ENCODE data around the gene ATP1A1.
A peak's percentile ranks its signal among the peaks of the same experiment; 100 is the strongest.

Gene ATP1A1

DNA sequence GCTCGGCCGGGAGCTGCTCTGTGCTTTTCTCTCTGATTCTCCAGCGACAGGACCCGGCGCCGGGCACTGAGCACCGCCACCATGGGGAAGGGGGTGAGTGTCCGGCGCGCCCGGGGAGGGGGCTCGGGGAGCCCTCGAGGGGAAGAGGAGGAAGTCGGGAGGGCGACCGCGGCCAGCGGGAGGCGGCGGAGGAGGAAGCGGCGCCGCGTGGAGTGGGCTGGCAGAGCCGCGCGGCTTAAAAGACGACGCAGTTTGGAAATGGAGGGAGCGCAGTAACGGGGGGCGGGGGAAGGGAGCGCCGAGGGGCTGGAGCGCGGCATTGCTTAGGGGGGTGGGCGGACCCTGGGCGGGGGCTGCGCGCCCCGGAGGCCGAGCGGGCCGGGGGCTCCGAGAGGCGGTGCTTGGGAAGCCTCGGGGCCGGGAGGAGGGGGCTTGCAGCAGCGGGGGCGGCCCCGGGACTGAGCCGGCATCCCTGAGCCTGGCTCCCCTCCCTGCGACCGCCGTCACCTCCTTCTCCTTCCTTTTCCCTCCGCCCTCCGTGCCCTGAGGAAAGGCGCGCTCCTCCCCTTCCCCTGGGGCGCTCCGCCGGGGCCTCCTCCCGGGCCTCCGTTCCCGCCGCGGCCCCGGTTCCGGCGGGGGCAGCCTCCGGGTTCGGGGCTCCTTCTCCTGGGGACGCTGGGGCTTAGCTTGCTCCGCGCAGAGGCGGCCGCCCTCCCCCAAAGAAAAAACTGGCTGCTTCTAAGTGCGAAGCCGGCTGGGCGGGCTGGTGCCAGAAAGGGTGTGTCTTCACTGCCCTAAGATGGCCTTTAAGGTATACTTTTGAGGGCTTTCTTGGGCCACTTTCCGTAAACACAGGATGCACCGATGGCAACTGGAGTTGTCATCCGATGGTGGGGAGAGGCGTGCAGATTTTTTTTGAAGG lies 648 bp downstream of the ATP1A1 start:
- peak; percentile 47 to 64 for DNase-seq

DNA sequence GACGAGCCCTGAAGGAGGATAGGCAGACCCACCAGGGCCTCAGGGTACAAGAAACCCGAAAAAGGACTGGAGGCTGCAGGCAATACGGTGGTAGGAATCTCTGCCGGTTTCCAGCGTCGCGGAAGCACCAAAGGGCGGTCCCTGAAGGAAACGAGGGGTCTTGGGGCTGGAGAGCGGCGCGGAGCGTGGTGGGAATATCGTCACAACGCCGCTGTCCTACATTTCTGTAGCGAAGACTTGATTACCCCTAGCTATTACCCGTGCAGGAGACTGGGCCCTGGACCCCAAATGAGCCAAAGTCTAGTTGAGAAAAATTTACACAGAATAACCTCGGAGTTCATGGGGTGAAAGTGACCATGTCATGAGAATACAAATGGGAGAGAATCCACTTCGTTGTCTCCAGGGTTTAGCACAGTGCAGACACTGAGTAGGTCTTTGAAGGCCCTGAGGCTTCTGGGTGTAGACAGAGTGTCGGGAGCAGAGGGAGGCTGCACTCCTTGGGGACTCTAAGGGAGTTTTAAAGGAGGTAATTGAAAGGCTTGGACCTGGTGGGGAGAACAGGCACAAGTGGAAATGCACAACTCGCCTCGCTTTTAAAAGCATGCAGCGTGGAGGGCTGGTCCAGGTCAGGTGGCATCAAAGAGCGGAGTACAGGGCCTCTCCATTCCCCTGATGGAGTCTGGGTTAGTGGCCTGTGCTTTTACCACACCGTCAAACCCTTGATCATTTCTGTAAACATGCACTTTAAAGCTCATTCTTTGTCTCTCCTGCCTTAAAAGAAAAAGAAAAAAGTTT lies 1.5 kb downstream of the ATP1A1 start:
- DNase-seq, result peak; percentile 22 to 36

DNA sequence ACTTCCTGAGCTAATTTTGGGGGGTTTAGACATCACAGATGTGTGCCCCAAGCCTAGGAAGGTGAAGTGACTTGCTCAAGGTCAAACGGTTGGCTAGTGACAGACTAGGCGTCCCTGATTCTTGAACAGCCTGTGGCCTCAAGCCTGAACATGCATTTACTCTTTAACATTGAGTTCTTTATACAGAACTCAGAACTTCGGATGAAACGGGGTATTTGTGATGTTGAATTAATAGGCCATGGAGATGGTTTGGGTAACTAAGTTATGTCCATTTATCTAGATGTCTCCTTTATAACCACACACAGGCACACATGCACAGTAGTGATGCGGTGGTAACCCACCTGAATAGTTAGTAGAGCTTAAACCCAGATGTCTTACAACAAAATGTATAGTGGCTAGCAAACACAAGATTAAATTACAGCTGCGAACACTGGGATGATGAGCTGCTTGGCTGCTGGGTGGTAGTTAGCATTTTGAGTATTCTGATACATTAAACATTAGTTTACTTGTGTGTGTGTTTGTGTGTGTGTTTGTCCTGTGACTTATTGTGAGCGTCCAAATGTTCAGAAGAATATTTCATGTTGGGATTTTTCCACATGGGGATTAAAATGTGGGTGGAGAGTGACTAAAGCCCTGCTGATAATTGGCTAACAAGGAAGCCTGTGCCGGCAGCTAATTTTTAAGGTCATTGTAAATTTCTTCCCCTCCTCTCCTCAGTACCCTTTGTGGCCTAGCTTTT lies 2.3 kb downstream of the ATP1A1 start:
- DNase-seq, result no peak

DNA sequence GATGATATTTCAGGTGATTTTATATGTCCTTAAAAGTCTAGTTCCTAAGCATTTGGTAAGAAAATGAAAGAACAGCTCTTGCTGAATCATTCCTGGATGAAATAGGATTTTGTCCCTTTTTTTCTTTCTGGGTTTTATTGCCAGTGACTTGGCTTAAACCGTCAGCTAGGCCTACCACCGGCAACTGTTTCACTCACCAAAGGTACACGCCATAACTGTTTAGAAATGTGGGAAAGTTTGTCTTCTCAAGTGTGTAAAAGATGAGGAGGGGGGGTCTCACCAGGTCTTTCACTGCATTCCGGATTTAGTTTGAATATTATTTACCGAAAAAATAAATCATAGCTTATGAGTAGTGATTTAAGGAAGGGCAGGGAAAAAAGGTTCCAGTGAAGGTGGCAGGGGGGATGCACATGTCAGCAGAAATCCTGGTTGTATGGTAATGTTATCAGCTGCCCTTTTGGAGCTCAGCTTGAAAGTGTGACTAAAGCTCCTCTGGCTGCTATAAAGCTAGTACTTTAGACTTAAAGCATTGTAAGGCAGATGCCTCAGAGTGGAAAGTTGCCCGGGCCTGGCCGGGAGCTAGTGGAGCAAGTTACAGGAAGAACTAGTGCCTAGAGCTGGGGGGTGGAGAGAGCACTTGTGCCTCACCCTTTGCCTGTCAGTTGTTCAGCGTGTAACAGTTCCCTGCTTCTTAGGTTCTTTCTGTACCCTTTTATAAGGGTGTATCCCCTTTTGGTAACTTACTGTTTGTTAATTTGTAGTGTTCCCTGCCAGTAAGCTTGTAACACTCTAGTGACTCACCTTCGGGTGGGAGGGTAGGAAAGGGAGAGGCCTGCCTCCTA lies 3.1 kb downstream of the ATP1A1 start:
- DNase-seq, result peak; percentile 63 to 69

DNA sequence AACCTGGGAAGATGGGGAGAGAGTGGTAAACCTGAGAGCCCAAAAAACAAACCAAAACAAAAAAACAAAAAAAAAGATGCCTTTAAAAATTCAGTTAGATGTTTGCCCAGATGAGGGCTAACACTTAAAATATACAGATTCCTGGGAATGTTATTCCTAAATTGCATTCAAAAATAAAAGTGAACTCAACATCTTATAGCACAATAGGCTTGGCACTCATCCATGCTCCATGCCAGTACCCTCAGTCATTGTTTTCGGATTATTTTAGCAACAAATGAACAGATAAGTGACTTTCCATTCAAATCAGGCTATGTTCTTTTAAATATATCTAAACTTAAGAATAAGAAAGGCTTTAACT lies 3.7 kb downstream of the ATP1A1 start:
- DNase-seq, result no peak

DNA sequence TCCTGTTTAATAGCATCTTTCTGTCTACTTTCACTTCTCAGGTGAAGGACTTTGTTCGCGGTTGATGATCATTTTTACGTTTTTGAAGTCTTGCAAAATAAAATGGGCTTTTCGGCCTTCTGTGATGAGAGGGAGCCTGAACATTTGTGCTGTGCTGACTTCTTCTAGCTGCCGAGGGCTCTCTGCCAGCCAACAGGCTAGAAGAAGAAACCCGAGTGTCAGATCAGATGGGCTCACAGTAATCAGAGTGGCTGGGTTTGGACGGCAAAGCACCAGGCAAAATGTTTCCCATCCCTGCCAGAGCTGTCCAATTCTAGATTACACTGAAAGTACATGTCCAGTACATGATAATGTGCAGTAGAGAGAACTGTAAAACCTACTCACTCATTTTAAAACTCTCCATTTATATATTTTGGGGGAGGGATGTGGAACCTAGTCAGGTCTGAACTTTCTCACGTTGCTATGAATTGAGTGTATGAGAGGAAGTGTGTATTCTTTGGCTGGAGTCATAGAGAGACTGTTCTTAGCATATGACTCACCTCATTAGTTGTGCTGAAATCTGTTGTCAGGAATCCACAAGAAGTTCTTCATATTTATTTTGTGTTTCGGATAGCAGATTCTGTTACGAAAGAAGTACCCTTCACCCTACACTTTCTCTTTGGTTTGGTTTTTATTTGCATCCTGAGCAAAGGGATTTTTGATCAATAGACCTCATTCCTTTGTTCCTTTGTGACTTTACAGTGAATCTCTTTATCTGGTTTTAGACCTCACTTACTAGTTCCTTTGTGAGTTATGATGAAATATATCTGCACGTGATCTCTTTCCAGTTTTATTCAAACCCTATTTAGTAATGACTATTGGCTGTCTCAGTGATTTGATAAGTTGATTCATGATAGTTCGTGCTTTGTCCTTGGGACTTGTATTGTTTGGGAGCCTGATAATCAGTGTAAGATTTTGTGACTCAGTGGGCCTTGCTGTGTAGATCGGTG lies 4.8 kb downstream of the ATP1A1 start:
- peak; percentile 35 to 46 for DNase-seq

DNA sequence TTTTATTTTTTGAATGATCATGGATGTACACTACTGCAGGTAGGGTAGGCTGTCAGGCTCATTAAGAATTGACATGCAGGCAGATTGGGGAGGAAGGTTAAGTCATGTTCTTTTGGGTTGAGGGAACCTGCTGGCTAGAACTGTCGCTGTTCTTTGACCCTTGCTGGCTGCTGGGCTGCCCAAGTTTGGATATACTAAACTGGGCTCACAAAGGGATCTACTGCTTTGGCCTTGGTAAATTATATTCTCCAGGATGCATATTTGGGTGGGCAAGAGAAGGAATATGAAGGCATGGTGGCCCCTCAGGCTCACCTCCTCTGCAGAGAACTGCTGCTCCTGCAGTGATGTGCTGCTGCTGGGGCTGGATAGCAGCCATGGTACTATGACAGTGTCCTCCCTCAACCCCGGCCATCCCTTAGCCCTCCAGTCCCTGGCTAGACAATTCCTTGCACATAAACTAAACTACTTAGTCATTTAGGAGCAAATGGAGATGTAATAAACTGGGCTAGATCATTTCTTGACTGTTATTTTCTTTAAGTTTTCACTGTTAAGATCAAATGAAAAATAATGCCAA lies 6.1 kb downstream of the ATP1A1 start:
- DNase-seq, result no peak

DNA sequence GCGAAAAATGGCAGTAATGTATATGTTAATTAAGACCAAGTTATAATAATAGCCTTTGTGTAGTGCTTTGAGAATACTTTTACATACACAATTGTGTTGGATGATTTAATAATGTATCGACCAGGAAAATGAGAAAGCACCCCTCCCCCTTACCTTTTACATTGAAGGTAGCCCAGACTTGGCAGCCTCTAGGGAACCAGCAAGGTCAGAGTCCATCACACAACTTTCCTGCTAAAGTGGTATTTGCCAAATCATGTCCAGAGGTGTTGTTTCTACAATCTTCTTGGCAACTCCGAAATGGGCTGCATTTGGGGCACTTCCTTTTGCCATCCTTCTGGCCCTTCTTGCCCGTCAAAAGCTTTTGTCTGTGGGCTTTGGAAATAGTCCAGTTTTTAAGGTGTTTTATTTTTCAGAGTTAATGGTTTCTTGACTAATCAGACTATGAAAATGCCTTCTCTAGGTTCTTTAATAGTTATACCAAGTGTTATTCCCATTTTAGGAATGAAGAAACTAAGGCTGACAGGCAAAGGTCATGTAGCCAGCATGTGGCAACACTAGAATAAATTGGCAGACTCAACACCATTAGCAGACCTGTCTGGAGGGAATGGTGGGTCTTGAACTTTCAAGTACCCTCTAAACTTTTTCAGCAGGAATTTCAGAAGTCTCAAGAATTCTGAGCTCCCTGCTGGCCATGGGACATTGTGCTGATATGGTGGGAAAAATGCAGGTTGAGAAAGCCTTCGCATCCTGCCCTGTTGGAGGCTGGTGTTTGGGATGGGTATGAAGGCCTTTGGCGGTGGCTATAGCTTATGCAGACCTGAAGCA lies 6.8 kb downstream of the ATP1A1 start:
- no peak for DNase-seq

DNA sequence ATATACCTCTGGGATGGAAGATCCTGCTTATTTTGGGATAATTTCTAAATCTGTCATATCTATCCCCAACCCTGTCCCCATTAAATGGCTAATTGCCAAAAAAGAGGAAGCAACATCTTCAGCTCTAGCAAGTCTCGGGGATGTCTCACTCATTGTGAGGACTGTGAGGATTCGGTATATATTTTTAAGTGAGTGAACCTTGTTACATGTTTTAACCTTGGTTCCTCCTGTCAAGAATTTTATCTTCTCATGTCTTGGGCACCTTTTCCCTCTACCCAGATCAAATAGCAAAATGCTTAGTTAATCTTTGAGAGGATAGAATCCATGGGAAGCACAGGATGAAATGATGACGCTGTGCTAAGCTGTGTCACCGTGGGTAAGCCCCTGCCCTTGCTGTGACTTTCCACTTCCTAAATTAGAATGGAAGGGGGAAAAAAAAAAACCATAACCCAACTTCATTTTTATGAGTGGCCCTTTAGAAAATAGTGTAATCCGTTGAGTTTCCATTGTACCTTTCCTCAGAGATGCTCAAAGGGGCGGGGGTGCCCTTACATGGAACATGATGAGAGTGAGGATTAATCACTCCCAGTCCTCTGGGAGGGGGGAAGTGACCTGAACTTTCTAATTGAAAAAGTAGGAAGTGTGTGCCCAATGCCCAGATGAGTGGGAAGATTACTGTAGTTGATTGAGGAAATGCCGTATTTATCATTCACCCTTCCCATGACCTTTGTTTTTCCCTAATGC lies 7.6 kb downstream of the ATP1A1 start:
- peak in 1 of 2 experiments; percentile 33 for DNase-seq

DNA sequence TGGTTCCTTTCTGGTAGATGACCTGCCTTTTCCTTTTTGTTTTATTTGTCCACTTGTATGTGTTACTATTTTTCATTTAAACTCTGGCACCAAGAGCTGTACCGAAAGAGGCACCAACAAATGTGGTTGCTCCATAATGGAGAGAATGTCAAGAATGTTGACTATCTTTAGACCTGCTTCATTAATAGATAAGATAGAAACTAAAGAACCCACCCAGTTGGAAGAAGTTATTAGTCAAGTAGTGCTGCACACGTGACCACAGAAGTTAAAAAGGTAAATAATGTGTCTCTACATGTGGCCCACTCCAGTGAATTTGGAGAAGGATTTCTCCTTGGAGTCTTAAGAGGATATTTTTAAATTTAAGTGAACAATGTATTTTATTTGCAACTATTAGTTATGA lies 9.3 kb downstream of the ATP1A1 start:
- DNase-seq, result no peak

DNA sequence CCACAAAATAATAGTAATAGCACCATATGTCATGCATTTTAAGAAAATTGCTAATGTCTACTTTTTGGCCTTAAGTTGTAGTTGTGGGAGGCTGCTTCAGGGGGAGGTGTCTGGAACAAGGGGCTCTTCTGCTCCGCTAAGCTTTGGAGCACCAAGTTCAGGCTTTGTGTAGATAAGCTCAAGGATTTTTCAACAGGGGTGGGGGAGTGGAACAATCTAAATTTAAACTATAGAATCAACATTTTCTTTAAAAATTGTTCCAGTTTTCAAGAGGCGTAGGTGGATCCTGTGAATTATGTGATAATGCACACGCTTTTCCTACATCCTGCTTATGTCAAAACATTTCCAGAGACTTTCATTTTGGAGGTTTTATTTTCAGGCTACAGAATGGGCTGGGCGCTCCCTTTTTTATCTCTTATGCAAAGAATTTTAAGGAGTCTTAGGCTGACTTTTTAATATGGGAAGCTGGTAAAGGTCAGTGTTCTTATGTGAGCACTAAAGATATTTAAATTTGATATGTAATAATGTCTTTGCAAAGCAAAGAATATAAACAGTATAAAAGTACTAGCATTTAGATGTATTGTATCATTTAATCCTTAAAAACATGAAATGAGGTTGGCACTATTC lies 9.9 kb downstream of the ATP1A1 start:
- DNase-seq, result no peak

DNA sequence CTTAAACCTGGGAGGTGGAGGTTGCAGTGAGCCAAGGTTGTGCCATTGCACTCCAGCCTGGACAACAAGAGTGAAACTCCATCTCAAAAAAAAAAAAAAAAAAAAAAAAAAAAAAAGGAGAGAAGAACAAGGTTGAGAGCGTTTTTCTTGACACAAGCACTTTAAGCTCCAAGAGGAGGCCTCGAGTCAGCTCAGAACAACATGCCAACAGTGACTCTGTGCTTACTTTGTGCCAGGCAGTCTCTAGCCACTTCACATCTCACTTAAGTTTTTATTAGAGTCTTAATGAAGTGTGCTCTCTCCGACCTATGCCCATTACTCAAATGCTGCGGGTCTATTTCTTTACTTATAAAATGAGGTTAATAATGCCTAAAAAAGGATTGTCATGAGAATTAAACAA lies 13.0 kb downstream of the ATP1A1 start:
- DNase-seq, result no peak

DNA sequence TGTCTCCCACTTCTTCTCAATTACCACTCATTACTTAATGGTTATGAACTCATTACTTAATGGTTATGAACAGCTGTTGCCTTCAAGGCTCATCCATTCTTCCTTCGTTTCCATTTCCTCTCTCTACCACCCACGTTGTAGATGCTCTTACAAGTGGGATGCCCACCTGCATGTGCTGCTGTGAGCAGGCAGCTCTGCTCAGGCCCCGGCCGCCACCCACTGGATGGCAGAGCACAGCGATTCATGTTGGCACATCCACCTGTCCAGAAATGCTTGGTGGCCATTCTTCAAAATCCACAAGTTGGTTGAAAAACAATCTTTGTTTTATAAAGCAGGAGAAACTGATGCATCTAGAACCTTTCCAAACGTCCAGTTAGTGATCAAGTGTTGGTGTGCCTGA lies 14.5 kb downstream of the ATP1A1 start:
- DNase-seq, result no peak

DNA sequence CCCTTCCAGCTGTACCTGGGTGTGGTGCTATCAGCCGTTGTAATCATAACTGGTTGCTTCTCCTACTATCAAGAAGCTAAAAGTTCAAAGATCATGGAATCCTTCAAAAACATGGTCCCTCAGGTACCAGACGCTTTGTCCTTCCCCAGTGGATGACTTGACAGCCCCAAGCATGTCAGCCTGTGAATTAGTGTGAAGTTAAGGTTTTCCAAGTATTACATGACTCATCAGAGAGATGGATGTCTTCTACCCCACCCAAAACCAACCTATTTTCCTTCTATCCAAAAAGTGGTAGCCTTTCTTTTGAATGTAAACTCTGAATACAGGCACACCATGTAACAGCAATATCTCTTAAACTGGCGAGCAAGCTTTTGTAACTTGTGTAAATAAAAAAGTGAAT lies 15.1 kb downstream of the ATP1A1 start:
- no peak for DNase-seq

DNA sequence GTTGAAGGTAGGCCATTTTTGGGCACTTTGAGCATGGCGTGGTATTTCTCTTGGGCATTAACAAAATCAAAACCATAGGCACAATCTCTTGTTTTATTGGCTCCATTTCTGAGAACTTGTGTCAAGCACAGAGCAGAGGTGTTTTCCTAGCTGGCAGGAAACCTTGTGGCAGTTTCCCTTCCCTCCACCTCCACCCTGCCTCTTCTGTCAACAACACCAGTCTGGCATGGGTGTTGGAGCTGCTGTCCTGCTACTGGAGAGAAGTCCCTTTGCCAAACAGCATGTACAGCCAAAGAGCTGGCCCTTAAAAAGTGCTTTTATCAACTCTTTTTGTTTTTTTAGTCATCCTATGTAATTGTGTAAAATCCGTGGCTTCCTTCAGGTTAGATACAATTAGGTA lies 16.0 kb downstream of the ATP1A1 start:
- no peak for DNase-seq

DNA sequence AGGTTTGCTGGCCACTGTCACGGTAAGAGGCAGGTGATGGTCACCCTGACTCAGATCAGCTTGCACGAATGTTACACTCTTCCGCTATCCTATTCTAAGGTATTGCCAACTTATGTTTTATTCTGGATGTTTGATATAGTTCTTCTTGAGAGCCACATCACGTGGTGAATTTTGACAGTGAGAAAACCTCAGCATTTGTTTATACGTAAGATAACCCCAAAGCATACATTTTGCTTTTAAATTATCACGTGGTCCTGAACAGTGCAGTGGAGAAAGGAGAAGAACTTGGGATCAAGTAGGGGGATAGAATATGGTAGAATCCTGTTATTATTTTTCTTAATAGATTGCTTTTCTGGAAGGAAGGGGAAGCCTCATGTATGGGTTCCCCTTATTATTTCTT lies 16.6 kb downstream of the ATP1A1 start:
- DNase-seq, result no peak

DNA sequence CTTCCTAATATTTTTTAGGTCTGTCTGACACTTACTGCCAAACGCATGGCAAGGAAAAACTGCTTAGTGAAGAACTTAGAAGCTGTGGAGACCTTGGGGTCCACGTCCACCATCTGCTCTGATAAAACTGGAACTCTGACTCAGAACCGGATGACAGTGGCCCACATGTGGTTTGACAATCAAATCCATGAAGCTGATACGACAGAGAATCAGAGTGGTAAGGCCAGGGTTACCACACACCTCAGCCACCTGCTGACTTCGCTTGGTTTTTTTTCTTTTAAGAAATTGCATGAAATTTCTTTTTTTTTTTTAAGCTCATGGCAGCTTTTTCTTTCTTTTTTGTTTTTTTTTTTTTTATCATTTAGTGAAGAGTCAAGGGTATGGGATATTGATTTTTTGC lies 17.2 kb downstream of the ATP1A1 start:
- DNase-seq, result peak; percentile 47 to 59

DNA sequence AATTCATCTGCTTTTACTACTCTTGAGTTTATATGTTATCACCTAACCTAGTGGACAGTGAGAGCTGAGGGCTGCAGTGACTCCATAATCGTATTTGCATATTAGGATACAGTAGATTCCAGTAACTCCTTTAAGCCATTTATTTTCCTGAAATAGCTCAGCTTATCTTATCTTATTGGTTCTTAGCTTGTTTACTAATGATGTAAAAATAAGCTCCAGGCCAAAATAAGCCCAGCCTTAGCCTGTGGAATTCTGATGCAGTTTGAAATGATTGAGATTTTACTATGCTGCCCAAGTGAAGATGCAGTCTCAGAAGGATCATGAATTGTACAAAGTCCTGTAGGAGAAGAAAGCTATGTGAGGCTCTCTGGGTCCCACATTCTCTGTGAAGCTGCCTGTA lies 18.1 kb downstream of the ATP1A1 start:
- no peak for DNase-seq

Measured in activated CD4-positive, alpha-beta T cell treated with anti-CD3 and anti-CD28 coated beads, Interleukin-2, amount 50 U/mL, for 48 hours (primary cell).